ENCODE measurements around the gene COQ10A. TPM values are rescaled to one million over a fixed set of nuclear protein-coding genes. Genes with fewer than 3 reads are reported as not detected.
A peak's percentile ranks its signal among the peaks of the same experiment; 100 is the strongest.

Gene COQ10A
- total RNA-seq, 1 experiment from 2014 or later = 26.1 TPM

DNA sequence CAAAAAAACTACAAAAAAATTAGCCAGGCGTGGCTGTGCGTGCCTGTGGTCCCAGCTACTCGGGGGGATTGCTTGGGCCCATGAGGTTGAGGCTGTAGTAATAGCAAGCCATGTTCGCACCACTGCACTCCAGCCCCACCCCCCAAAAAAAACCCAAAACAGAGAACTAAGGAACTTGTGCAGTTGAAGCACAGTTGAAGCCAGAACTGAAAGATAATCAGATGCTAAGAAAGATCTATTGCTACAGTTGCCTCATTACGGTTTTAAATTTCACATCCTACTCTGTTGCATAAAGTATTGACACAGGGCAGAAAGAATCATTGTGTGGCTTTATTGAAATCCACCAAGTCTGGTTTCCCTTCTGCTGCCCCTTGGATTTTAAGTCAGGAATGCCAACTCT is 29.6 kb downstream of the COQ10A start:
- Mint-ChIP-seq H3K36me3 (ENCODE audit: insufficient read depth in 1 of 3, low read depth in 3 of 3) (peaks cover 6 to 42% (median 14%) of the 10 kb centered on the region in 3 experiments), H3K4me1 (peaks cover 15 to 17% of the 10 kb centered on the region in 2 experiments), H3K9me3 (no peaks in the 10 kb centered on the region), H3K4me3 (no peak overlapping the region), H3K27me3 (ENCODE audit: low read depth) (no peaks in the 10 kb centered on the region), H3K27ac (peak overlapping the region in 1 of 3 experiments; percentile 85; a peak in 3 of 7 replicates)
- no peak overlapping the region for H2BK120ac ChIP-seq (ENCODE audit: low read depth, low read length, poor library complexity, severe bottlenecking)
- H3K79me1 ChIP-seq (ENCODE audit: insufficient read depth, low read depth, low read length, poor library complexity, severe bottlenecking) = peaks cover 15% of the 10 kb centered on the region
- no peak overlapping the region for H4K91ac ChIP-seq (ENCODE audit: insufficient read length, low read depth, low read length)
- H2AFZ ChIP-seq (ENCODE audit: low read length) = no peak overlapping the region
- H3K4me2 ChIP-seq (ENCODE audit: insufficient read depth, insufficient read length, low read length) = no peak overlapping the region
- no peak overlapping the region for H2BK5ac ChIP-seq (ENCODE audit: insufficient read length, low read length)
- no peak overlapping the region for H4K8ac ChIP-seq (replicated peaks; ENCODE audit: insufficient read length, low read depth, low read length)
- no peak overlapping the region for H3K14ac ChIP-seq (ENCODE audit: insufficient read depth, low read length)
- H2BK20ac ChIP-seq (ENCODE audit: low read depth, low read length, poor library complexity, severe bottlenecking) = no peak overlapping the region
- H3K56ac ChIP-seq (ENCODE audit: insufficient read length, low read depth, low read length) = no peak overlapping the region
- no peak for DNase-seq
- no peaks in the 10 kb centered on the region for H4K20me1 ChIP-seq (ENCODE audit: control insufficient read depth, insufficient read depth, insufficient read length)
- no peaks in the 10 kb centered on the region for H3K9me3 ChIP-seq (ENCODE audit: control insufficient read depth, low read depth, low read length)
- H3K79me2 ChIP-seq (ENCODE audit: insufficient read depth, low read length) = peaks cover 19% of the 10 kb centered on the region; the same call in 1 of the 2 replicates
- H3K4ac ChIP-seq (ENCODE audit: low read depth, low read length) = no peak overlapping the region
- no CpG with 5 or more reads among the region's 5 CpGs for WGBS (ENCODE audit: extremely low coverage, insufficient read length, low lambda C conversion rate)
- no peak overlapping the region for H3K27ac ChIP-seq (ENCODE audit: insufficient read length, low read depth, low read length)
- H3K9ac ChIP-seq (ENCODE audit: extremely low read depth, insufficient read length, low read length) = no peak overlapping the region
- H4K5ac ChIP-seq (ENCODE audit: insufficient read length, low read depth, low read length) = no peak overlapping the region
- no peak overlapping the region for H2AK5ac ChIP-seq (ENCODE audit: insufficient read length, low read length)
- no peak overlapping the region for H2BK15ac ChIP-seq (ENCODE audit: low read depth, low read length)
- no peaks in the 10 kb centered on the region; the same call in 1 of the 2 replicates for H3K4me1 ChIP-seq (ENCODE audit: insufficient read depth, low read length)
- no peak overlapping the region for H2BK12ac ChIP-seq (ENCODE audit: insufficient read length, low read depth, low read length)
- TF ChIP-seq, protein P1, sequence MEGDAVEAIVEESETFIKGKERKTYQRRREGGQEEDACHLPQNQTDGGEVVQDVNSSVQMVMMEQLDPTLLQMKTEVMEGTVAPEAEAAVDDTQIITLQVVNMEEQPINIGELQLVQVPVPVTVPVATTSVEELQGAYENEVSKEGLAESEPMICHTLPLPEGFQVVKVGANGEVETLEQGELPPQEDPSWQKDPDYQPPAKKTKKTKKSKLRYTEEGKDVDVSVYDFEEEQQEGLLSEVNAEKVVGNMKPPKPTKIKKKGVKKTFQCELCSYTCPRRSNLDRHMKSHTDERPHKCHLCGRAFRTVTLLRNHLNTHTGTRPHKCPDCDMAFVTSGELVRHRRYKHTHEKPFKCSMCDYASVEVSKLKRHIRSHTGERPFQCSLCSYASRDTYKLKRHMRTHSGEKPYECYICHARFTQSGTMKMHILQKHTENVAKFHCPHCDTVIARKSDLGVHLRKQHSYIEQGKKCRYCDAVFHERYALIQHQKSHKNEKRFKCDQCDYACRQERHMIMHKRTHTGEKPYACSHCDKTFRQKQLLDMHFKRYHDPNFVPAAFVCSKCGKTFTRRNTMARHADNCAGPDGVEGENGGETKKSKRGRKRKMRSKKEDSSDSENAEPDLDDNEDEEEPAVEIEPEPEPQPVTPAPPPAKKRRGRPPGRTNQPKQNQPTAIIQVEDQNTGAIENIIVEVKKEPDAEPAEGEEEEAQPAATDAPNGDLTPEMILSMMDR (conservative IDR thresholded peaks at IDR 0.05) = no peak
- H3K23me2 ChIP-seq (ENCODE audit: insufficient read length, low read depth, low read length, poor library complexity, severe bottlenecking) = peaks cover 11% of the 10 kb centered on the region
- H3K27me3 ChIP-seq (ENCODE audit: insufficient read depth, low read length) = no peaks in the 10 kb centered on the region
- H3T11ph ChIP-seq (ENCODE audit: low read length) = no peak overlapping the region
- H3K23ac ChIP-seq (ENCODE audit: insufficient read length, low read depth, low read length) = no peak overlapping the region
- no peak overlapping the region for H3K18ac ChIP-seq (ENCODE audit: insufficient read length, low read depth, low read length)
